HCT116 (cell line): ENCODE data around the gene SCN4A. TPM values are rescaled to one million over a fixed set of nuclear protein-coding genes. Genes with fewer than 3 reads are reported as not detected.
"Not testable (repeated sequence)": the region's sequence is repeated elsewhere in the genome, so short reads cannot be mapped to it uniquely, and the experiment has no call there.

Experiments used
- ATAC-seq: fragments of 200-7000 bp; cut with Tn5 transposase; 2 replicates; pipeline ENCODE4 v1.9.1; 2020; ENCODE audit warnings: mild to moderate bottlenecking, moderate library complexity
- BruUV-seq: library from RNA; stranded (reverse); fragments of 400-500 nt; replicated peaks from 2 replicates; lab custom pipeline; 2021; lab: Mats Ljungman, UMichigan
- CTCF ChIA-PET: fragments of 300-600 bp; sonication (Branson Sonifier 250); formaldehyde crosslinking; loops from one replicate; lab custom pipeline; 2021; ENCODE audit warnings: antibody characterized with exemption; lab: Charles Lee
- POLR2A ChIA-PET: fragments of 300-600, 350-600 bp; sonication (Branson Sonifier 250); formaldehyde crosslinking; loops from one replicate; lab custom pipeline; 2021; ENCODE audit warnings: antibody characterized with exemption; lab: Charles Lee
- RAD21 ChIA-PET, 2 experiments: fragments of 300-600 bp; sonication (Branson Sonifier 250); formaldehyde crosslinking; loops; one replicate each; lab custom pipeline; 2023; ENCODE audit warnings: low total read pairs in 2 of 2; ENCODE audit not compliant: uncharacterized antibody in 2 of 2, unreplicated experiment in 2 of 2, low non-redundant PET in 1 of 2; lab: Charles Lee
- DNase-seq: peaks from one replicate; pipeline ENCODE4 v3.0.0-alpha.2; 2010; ENCODE audit warnings: low read depth, low spot score
- H2AFZ ChIP-seq: fragments of 200-600 bp; shearing (Covaris generic), sonication (generic); 2 replicates; pipeline ENCODE4 v1.6.1; 2017; ENCODE audit warnings: low read depth, mixed run types, mixed read lengths, antibody characterized with exemption, low read length; ENCODE audit not compliant: poor library complexity, severe bottlenecking
- H3K27ac ChIP-seq: 2 replicates; pipeline ENCODE4 v1.5.1; 2012; ENCODE audit warnings: low read depth, low read length
- H3K27me3 ChIP-seq: fragments of 200-600 bp; sonication (generic); 2 replicates; pipeline ENCODE4 v1.6.1; 2016; ENCODE audit warnings: mixed run types, low read length, mixed read lengths; ENCODE audit not compliant: insufficient read depth
- H3K36me3 ChIP-seq, 2 experiments: fragments of 200-500 bp in 1 of 2; fragments of 200-600 bp in 1 of 2; sonication (Bioruptor generic) in 1 of 2; sonication (generic) in 1 of 2; 2 replicates each; pipeline versions ENCODE4 v1.5.1 to v1.6.1; 2014 to 2016; ENCODE audit warnings: low read length in 2 of 2, inconsistent platforms in 1 of 2, mixed read lengths in 1 of 2, mixed run types in 1 of 2; ENCODE audit not compliant: insufficient read depth in 2 of 2, control insufficient read depth in 1 of 2
- H3K4me1 ChIP-seq, 2 experiments: fragments of 200-600 bp in 1 of 2; sonication (generic) in 1 of 2; 2 replicates each; pipeline versions ENCODE4 v1.5.1 to v1.6.1; 2012 to 2017; ENCODE audit warnings: low read length in 2 of 2, inconsistent platforms in 1 of 2, mild to moderate bottlenecking in 1 of 2, mixed read lengths in 1 of 2, mixed run types in 1 of 2, moderate library complexity in 1 of 2; ENCODE audit not compliant: insufficient read depth in 2 of 2, control insufficient read depth in 1 of 2
- H3K4me2 ChIP-seq: fragments of 200-600 bp; sonication (generic); 2 replicates; pipeline ENCODE4 v1.6.1; 2017; ENCODE audit warnings: mixed run types, low read length, mixed read lengths
- H3K4me3 ChIP-seq, 2 experiments: fragments of 200-600 bp in 1 of 2; sonication (generic) in 1 of 2; replicated peaks in 1 of 2; 2 replicates each; pipeline ENCODE4 v1.5.1; 2011 to 2016; ENCODE audit warnings: low read length in 2 of 2, control low read depth in 1 of 2, low read depth in 1 of 2, mild to moderate bottlenecking in 1 of 2, mixed read lengths in 1 of 2, mixed run types in 1 of 2
- H3K79me2 ChIP-seq: fragments of 200-600 bp; sonication (generic); 2 replicates; pipeline ENCODE4 v1.6.1; 2017; ENCODE audit warnings: mild to moderate bottlenecking, mixed run types, low read length, moderate library complexity, mixed read lengths; ENCODE audit not compliant: insufficient read depth
- H3K9ac ChIP-seq: fragments of 200-600 bp; sonication (generic); 2 replicates; pipeline ENCODE4 v1.6.1; 2016; ENCODE audit warnings: low read length, mixed read lengths
- H3K9me2 ChIP-seq: fragments of 200-600 bp; sonication (generic), shearing (Covaris generic); 2 replicates; pipeline ENCODE4 v1.6.1; 2017; ENCODE audit warnings: mixed run types, mild to moderate bottlenecking, moderate library complexity; ENCODE audit not compliant: insufficient read depth
- H3K9me3 ChIP-seq, 2 experiments: fragments of 200-500 bp in 1 of 2; fragments of 200-600 bp in 1 of 2; sonication (Bioruptor generic) in 1 of 2; sonication (generic) in 1 of 2; 2 replicates each; pipeline ENCODE4 v1.6.1; 2014 to 2017; ENCODE audit warnings: low read length in 2 of 2, mixed read lengths in 2 of 2, inconsistent platforms in 1 of 2, low read depth in 1 of 2, mild to moderate bottlenecking in 1 of 2, mixed run types in 1 of 2, moderate library complexity in 1 of 2; ENCODE audit not compliant: control insufficient read depth in 1 of 2, insufficient read depth in 1 of 2
- H4K20me1 ChIP-seq: fragments of 200-600 bp; sonication (generic), shearing (Covaris generic); 2 replicates; pipeline ENCODE4 v1.6.1; 2017; ENCODE audit warnings: mixed run types, mild to moderate bottlenecking, moderate library complexity; ENCODE audit not compliant: insufficient read depth
- CBX3 ChIP-seq: IDR thresholded peaks from 2 replicates; pipeline ENCODE4 v1.6.1; 2012; ENCODE audit warnings: low read depth
- CEBPB ChIP-seq: IDR thresholded peaks from 2 replicates; pipeline ENCODE4 v1.6.1; 2012; ENCODE audit warnings: low read depth
- EGR1 ChIP-seq: IDR thresholded peaks from 2 replicates; pipeline ENCODE4 v1.6.1; 2012; ENCODE audit warnings: low read depth
- FOSL1 ChIP-seq: IDR thresholded peaks from 2 replicates; pipeline ENCODE4 v1.6.1; 2012; ENCODE audit warnings: low read depth
- JUND ChIP-seq: IDR thresholded peaks from 2 replicates; pipeline ENCODE4 v1.6.1; 2012
- POLR2A ChIP-seq: IDR thresholded peaks from 2 replicates; pipeline ENCODE4 v1.7.0; 2011; ENCODE audit warnings: borderline replicate concordance; ENCODE audit not compliant: insufficient read depth, insufficient read length; ENCODE audit errors: extremely low read depth
- POLR2AphosphoS5 ChIP-seq: IDR thresholded peaks from 2 replicates; pipeline ENCODE4 v1.6.1; 2011; ENCODE audit warnings: mild to moderate bottlenecking, low read depth, low read length, moderate library complexity
- SP1 ChIP-seq: IDR thresholded peaks from 2 replicates; pipeline ENCODE4 v1.6.1; 2012; ENCODE audit warnings: low read depth
- SRF ChIP-seq: IDR thresholded peaks from 2 replicates; pipeline ENCODE4 v1.6.1; 2012; ENCODE audit warnings: low read depth
- TCF7L2 ChIP-seq: IDR thresholded peaks from 2 replicates; pipeline ENCODE4 v1.7.0; 2011; ENCODE audit warnings: borderline replicate concordance, inconsistent platforms; ENCODE audit not compliant: insufficient read depth, insufficient read length; ENCODE audit errors: extremely low read depth
- ZFX ChIP-seq: fragments of 450-650 bp; IDR thresholded peaks from 2 replicates; pipeline ENCODE4 v1.6.1; 2017
- intact Hi-C: fragments of 100-400 bp; cut with micrococcal nuclease; formaldehyde crosslinking; loops from 2 replicates; pipeline ENCODE4 v1.10.0; 2022
- total RNA-seq: library from RNA; stranded (reverse); gene quantifications from one replicate; pipeline ENCODE4 v1.2.1, GENCODE V29; 2021; ENCODE audit not compliant: unreplicated experiment
- TF ChIP-seq, protein P1 (sequence below), 3 experiments: fragments of 200-600 bp in 1 of 3; sonication (generic) in 1 of 3; IDR thresholded peaks in 2 of 3; conservative IDR thresholded peaks in 1 of 3; 2 replicates each; pipeline ENCODE4 v1.5.1; 2012 to 2017; ENCODE audit warnings: low read depth in 2 of 3, low read length in 2 of 3, antibody characterized with exemption in 1 of 3, borderline replicate concordance in 1 of 3, control low read depth in 1 of 3, mild to moderate bottlenecking in 1 of 3, mixed read lengths in 1 of 3, mixed run types in 1 of 3, moderate library complexity in 1 of 3; ENCODE audit not compliant: insufficient read depth in 1 of 3

Gene SCN4A
- total RNA-seq, 1 experiment from 2014 or later: 2.7 TPM

DNA sequence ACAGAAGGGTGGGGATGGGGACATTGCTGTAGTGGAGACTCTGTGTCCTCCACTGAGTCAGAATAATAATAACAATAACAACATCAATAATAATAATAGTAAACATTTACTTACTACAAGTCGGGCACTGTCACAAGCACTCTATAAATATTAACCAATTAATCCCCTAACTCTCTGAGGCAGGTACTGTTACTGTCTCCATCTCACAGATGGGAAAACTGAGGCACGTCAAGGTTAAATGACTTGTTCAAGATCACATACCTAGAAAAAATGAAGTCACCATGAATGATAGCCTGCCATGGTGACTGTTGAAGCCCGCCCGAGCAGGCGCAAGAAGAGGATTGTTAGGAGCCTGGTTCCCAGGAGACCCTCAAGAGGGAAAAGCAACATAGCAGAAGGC, 35.6 kb upstream of the SCN4A start:
- Histone ChIP-seq H3K36me3 (no peaks in the 10 kb centered on the region), H4K20me1 (no peaks in the 10 kb centered on the region), H3K4me3 (no peak overlapping the region), H3K9me2 (no peaks in the 10 kb centered on the region), H3K79me2 (no peaks in the 10 kb centered on the region), H3K4me1 (peaks cover 14 to 41% of the 10 kb centered on the region in 2 experiments), H3K27ac (no peak overlapping the region), H3K9me3 (no peaks in the 10 kb centered on the region), H3K4me2 (no peak overlapping the region), H3K27me3 (no peaks in the 10 kb centered on the region), H2AFZ (no peak overlapping the region), H3K9ac (no peak overlapping the region)
- ChIA-PET POLR2A (no interaction called here), CTCF (no interaction called here), RAD21 (no interaction called here)
- ATAC-seq (no peak), DNase-seq (no peak)
- BruUV-seq: no TSS peak
- TF ChIP-seq POLR2AphosphoS5 (no peak), TCF7L2 (no peak), EGR1 (no peak), JUND (no peak)
- intact Hi-C loops: no loop called here

DNA sequence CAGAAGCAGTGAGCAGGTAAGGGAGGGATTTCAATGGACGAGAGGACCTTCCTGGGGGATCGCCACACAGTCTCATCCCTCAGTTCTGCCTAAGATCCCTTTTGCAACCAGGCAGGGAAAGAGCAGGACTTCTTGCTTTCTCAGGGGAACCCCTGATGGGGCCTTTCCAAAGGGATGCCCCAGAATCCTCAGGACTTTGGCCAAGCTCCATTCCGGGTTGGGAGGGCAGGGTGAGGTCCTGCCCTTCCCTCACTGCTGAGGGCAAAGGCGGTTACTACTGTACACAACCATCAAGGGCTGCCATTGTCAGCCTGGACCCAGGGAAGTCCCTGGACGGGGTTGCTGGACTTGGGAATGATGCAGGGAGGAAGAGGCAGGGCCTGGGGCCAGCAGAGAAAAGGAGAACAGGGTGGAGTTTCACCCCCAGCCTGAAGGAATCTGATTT, 35.1 kb upstream of the SCN4A start:
- no peak for TF ChIP-seq CBX3
- TF ChIP-seq ZFX: no peak
- TF ChIP-seq FOSL1: no peak
- TF ChIP-seq SRF: no peak
- TF ChIP-seq SP1: no peak
- TF ChIP-seq CEBPB: no peak
- no peak for TF ChIP-seq POLR2A
- TF ChIP-seq, protein P1, sequence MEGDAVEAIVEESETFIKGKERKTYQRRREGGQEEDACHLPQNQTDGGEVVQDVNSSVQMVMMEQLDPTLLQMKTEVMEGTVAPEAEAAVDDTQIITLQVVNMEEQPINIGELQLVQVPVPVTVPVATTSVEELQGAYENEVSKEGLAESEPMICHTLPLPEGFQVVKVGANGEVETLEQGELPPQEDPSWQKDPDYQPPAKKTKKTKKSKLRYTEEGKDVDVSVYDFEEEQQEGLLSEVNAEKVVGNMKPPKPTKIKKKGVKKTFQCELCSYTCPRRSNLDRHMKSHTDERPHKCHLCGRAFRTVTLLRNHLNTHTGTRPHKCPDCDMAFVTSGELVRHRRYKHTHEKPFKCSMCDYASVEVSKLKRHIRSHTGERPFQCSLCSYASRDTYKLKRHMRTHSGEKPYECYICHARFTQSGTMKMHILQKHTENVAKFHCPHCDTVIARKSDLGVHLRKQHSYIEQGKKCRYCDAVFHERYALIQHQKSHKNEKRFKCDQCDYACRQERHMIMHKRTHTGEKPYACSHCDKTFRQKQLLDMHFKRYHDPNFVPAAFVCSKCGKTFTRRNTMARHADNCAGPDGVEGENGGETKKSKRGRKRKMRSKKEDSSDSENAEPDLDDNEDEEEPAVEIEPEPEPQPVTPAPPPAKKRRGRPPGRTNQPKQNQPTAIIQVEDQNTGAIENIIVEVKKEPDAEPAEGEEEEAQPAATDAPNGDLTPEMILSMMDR (IDR thresholded peaks at IDR 0.05 in 2 of 3, conservative IDR thresholded peaks at IDR 0.05 in 1 of 3; ENCODE audit: borderline replicate concordance in 1 of 3, insufficient read depth in 1 of 3, low read depth in 2 of 3, low read length in 2 of 3): no peak
- no peak overlapping the region for H3K27ac ChIP-seq
- H3K9me2 ChIP-seq: no peaks in the 10 kb centered on the region
- H2AFZ ChIP-seq: no peak overlapping the region
- H3K9me3 ChIP-seq: no peaks in the 10 kb centered on the region
- POLR2A ChIA-PET: no interaction called here
- H3K27me3 ChIP-seq: no peaks in the 10 kb centered on the region
- no peaks in the 10 kb centered on the region for H4K20me1 ChIP-seq
- RAD21 ChIA-PET: no interaction called here
- DNase-seq (no peak), ATAC-seq (no peak)
- no peaks in the 10 kb centered on the region for H3K79me2 ChIP-seq
- H3K4me2 ChIP-seq: no peak overlapping the region
- no peak overlapping the region for H3K9ac ChIP-seq
- CTCF ChIA-PET: interaction anchor here (2.3 kb wide), 1 partner anchor 126 kb away, joined by 5 read pairs; no protein-coding TSS in a partner anchor
- BruUV-seq: no TSS peak
- H3K36me3 ChIP-seq: no peaks in the 10 kb centered on the region
- intact Hi-C loops: no loop called here
- no peak overlapping the region for H3K4me3 ChIP-seq
- H3K4me1 ChIP-seq: peaks cover 14 to 41% of the 10 kb centered on the region in 2 experiments

DNA sequence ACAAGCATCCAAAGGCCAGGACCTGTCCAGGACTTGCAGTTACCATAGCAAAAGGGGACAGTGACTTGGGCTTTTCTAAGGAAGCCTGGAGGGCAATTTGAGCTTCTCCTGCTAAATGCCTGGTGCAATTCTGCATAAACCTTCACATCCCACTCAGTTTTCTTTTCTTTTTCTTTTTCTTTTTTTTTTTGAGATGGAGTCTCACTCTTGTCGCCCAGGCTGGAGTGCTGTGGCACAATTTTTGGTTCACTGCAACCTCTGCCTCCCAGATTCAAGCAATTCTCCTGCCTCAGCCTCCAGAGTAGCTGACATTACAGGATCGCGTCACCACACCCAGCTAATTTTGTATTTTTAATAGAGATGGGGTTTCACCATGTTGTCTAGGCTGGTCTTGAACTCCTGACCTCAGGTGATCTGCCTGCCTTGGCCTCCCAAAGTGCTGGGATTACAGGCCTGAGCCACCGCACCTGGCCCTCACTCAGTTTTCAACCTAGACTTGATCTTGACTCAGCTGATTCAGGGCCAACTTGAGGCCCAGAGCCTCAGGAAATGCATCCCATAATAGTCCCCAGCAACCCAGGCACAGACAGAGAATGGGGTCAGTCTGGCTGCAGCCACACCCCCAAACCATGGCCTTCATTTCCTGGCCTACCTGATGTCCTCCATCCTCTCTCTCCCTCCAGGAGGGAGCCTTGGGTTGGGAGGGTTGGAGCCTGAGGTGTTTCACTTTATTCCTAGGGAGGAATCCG, 34.5 kb upstream of the SCN4A start:
- RAD21 ChIA-PET, H3K27me3 ChIP-seq, H3K9me2 ChIP-seq, BruUV-seq, H3K9ac ChIP-seq, H3K4me2 ChIP-seq, H3K36me3 ChIP-seq, H3K4me3 ChIP-seq, H3K9me3 ChIP-seq, POLR2A ChIA-PET, H3K79me2 ChIP-seq, H3K27ac ChIP-seq, H4K20me1 ChIP-seq, ATAC-seq, intact Hi-C loops, H2AFZ ChIP-seq, DNase-seq: not testable (repeated sequence)
- peaks cover 14 to 41% of the 10 kb centered on the region in 2 experiments for H3K4me1 ChIP-seq
- CTCF ChIA-PET: interaction anchor here (2.3 to 3.1 kb wide), 2 partner anchors 19 to 126 kb away, joined by 5 to 18 read pairs; no protein-coding TSS in a partner anchor
